Kasumi-1 (cell line): ENCODE data around the gene DDT.
"Not testable (repeated sequence)": the region's sequence is repeated elsewhere in the genome, so short reads cannot be mapped to it uniquely, and the experiment has no call there.

Source experiments
- DNase-seq, 2 experiments: peaks; one replicate each; lab custom pipeline; 2025; lab: John Stamatoyannopoulos, UW

Gene DDT

DNA sequence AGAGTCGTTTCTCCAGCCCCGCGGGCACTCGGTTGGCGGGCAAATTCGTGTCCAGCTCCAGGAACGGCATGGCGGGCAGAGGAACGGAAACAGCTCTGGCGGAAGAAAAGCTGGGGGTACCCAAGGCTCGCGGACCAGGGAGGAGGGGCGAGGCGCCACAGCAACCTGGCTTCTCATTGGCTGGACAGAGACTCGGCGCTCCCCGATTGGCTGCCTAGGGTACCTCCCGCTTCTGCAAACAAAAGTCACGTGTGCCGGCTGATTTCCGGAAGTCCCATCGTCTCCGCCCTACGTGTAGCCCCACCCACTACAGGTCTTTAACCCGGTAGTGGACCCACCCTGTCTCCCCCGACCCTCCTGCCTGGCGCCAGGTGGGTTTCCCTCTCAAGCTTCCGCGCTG, at the start of gene DDT:
Gene DDT (minus strand): TSS at position 97 of the 400 bp plus-strand sequence. CDS start 27 bp downstream, at position 70.
- DNase-seq = not testable (repeated sequence)

DNA sequence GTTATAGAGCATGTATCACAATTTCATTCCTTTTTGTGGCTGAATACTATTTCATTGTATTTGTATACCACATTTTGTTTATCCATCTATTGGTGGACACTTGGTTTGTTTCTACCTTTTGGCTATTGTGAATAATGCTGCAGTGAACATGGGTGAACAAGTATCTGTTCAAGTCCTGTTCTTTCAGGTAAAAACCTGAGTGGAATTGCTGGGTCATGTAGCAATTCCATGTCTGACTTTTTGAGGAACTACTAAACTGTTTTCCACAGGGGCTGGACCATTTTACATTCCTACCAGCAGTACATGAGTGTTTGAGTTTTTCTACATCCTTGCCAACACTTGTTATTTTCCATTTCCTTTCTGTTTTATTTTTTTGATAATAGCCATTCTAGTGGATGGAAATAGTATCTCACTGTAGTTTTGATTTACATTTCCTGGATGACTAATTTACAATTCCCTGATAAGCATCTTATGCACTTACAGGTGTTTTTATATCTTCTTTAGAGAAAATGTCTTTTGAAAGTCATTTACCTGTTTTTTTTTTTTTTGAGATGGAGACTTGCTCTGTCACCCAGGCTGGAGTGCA, 49.1 kb upstream of the DDT start:
- no peak for DNase-seq

DNA sequence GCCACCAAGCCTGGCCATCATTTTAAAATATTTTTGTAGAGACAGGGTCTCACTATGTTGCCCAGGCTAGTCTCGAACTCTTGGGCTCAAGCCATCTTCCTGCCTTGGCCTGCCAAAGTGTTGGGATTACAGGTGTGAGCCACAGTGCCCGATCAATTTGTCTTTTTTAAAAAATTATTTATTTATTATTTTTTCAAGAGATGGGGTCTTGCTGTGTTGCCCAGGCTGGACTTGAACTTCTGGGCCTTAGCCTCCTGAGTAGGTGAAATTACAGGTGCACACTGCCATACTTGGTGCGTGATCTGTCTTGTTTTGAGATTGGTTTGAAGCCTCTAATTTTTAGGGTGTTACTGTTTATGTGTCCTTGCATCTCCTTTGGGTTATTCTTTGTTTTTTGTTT, 47.1 kb upstream of the DDT start:
- no peak for DNase-seq

DNA sequence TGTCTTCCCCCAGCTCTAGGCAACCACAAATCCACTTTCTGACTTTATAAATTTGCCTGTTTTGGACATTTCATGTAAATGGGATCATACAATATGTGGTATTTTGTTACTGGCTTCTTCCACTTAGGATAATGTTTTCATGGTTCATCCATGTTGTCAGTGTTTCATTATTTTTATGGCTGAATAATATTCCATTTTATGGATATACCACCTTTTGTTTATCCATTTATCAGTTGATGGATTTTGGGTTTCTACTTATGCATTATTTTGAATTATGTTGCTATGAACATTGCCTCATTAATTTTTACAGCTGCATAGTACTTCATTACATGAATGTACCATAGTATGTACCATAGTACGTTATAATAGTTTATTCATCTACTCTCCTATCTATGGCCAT, 41.9 kb upstream of the DDT start:
- DNase-seq = no peak

DNA sequence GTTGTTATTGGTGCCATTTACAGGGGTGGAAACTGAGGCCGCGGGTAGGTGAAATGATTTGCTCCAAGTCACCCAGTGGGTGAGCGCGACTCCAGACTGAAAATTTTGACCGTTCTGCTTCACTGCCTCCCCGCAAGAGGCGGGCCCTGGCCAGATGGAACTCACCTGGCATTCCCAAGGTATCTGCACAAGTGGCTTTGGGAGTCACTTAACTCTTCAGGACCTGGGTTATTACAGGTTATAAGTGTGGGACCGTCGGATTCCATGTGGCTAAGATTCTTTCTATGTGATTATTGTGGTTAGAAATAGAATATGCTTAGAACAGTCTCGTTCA, 37.5 kb upstream of the DDT start:
- peak in 1 of 2 experiments; percentile 15 for DNase-seq

DNA sequence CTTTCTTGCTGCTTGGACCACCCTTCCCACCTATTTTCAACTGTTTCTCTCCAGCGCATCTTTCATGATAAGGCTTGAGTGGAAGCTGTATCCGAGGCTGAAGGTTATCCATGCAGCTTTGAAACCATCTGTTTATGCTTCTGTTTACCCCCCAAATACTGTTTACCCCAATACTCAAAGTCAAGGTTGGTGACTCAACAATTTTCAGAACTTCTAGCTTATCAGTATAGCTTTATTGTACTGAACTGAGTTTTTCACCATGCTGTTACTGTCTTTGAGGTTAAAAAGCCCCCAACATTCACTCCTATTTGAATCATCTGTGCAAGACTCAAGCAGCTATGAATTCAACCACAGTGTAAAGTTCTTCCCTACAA, 35.8 kb upstream of the DDT start:
- DNase-seq = no peak

DNA sequence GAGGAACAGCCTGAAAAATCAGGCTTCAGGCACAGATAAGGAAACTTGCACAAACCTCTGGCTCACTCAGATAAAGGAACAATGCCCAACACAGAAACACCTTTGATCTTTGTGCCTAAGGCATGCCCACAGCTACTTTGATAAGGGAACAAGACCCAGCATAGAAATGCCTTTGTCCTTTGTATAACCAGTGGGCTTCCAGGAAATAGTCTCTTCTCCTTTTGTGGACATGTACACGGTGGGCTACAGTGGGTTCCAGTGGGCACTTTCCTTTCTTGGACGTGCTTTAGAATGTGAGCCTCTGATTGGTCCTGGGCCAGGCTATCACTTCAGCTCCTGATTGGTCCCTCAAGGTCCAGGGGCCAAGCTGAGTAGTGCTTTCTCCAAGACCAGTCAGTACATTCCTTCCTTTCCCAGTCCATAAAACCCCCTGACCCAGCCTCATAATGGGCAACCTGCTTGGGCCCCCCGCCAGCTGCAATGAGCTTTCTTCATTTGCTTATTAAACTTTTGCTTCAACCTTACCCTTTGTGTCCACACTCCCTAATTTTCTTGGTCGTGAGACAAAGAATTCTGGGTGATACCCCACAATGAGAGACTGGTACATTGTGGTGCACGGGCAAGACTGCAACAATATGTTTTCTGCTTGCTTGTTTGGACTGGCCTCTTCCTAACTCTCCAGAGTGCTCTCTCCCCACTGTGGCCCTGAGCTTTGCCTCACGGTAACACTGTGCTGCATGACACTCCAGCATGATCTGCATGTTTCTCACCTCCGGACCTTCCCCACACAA, 35.2 kb upstream of the DDT start:
- DNase-seq = no peak

DNA sequence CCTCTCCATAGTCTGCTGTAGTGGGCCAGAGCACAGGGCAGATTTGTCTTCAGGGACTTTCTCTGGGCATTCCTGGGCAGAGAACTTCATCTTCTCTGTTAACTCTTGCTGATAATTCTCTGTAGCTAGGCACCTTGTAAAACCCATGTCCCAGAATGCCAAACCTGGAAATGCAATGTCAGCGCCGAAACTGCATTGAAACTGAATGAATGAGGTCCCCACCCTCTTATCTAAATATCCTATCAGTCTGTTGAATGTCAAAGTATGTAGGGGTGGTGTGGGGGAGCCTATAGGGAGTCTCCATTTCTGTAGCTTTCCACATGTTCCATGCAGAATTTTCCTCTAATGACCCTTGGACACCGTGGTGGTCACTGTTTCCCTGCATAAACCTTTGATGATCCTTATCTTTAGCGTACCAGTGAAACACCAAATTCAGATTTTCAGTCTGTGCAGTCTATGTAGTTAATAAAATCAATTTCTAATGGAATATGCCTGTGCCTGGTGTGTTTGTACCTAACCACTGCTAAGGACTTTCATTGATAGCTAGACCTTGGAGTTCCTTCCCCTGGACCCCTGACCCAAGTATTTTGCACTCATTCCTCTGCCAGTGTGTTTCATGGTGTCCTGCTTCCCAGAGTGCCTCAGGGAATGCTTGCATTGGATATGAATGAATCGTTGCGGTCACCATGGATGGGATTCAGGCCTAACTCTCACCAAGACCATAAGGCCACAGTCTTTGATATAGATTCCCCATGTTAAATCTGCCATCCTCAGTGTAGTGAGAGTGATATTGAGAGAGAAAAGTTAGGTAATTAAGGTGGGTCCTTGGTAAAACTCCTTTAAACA, 34.4 kb upstream of the DDT start:
- DNase-seq = no peak

DNA sequence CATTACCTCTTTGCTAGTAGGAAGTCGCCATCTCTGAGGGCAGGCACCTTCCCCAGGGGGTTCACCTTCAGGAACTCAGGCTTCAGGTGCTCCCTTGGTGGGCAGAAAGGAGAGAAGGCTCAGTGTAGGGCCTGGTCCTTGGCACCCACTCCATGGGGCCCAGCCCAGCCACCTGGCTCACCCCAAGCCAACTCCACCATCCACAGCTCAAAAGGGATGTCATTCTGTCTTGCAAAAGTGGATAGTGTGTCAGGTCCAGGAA, 33.7 kb upstream of the DDT start:
- no peak for DNase-seq

DNA sequence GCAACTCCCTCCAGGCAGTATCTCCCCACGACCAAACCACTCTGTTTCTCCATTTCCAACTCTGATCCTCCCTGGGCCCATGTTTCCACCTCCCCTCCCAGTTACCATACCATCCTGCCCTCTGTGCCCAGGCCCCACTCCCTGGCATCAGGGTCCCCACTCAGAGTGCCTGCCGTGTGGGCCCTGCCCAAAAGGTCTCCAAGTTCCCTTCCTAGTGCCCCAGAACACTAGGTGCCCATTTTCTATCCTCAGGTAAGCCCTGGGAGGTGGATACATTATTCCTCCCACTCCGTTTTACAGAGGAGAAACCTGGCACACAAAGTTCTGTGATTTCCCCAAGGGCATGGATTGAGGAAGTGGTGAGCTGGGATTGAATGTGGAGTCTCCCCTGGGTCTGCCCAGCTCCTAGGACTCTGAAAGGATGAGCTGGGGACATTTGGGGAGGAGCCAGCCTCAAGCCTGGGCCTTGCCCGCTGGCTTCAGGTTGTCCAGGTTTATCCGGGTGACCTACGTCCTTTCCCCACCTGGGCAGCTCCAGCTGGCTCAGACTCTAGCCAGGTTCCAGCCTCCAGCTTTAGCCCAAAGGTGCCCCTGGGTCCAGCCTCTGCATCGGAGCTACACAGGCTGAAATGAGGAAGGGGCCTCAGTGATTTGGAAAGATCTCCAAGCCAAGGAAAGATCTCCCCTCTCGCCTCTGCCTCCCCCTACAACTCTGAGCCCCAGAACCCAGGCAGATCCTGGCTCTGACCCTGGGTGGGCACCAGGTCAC, 33.2 kb upstream of the DDT start:
- DNase-seq = no peak

DNA sequence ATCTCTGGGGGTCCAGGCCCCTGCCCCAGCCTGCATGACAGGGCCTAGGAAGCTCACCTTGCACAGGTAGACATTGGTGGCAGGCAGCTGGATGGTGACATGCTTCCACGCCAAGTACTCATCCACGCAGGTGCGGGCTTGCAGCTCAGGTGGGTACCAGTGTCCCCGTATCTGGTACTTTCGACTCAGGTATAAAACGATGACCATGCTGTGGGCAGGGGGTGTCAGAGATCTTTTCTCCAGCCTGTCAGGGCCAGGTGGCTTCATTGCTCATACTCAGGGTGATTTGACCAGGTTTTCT, 32.6 kb upstream of the DDT start:
- DNase-seq = no peak

DNA sequence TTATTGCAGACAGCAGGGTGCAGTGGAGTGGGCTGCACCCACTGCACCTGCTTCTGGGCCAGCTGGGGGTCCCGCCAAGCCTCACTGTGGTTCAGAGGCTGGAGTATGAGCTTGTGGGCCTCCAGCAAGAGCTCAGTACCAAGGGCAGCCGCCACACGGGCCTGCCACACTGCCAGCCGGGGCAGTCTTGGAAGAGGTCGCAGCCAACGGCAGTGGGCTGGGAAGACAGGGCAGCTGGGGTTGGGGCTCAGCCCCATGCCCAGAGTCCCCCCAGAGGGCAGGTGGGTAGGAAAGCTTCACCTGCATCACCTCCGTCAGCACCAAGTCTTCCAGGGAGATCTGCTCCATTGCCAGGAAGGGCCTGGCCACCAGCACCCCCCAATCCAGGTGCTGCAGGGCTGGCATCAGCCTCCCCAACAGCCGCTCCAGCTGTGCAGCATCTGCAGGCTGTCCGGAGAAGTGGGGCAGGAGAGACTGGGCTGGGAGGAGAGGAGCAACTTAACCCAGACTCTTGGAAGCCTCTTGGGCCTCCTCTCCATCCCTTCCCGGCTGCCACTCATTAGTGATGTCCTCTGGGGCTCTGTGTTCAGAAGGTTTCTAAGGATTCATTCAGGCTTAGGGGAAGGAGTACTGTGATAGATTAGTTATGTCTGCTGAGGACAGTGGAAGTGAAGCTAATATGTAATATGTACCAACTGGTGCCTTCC, 32.1 kb upstream of the DDT start:
- DNase-seq = no peak

DNA sequence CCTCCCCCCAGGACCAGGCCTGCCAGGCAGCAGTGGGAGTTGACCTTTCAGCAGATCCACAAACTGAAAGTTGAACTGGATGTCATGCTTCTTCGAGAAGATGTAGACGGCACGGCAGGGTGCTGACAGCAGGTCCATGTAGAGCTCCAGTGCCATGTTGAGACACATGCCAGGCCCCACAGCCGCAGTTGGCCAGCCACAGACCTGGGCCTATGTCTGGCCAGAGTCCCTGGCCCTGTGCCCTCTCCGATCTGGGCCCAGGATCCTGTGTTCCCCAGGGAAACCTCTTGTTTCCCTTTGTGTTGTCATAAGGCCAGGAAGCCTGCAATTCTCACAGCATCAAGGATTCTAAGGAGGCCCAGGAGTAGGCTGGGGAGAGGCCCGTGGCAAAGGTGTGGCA, 31.0 kb upstream of the DDT start, which contains the start of gene GSTT4:
Gene GSTT4 (minus strand): TSS at position 253 of the 400 bp plus-strand sequence. CDS start 97 bp downstream, at position 156.
- DNase-seq = no peak

DNA sequence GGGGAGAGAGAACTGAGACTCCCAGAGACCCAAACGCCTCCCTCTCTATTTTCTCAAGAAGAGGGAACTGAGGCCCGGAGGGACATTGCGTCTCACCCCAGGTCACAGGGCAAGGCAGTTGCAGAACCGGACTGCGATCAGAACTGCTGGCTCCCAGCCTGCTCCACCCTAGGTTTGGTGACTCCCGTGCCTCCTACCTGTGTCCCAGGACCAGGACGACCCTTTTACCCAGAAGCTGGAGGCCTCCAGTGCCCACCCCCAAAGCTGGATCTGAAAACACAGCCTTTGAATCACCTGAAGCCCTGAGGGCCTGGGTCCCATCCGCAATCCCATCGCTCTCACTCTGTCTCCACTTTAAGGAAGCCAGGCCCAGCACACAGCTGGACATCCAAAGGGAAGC, 29.6 kb upstream of the DDT start:
- no peak for DNase-seq

DNA sequence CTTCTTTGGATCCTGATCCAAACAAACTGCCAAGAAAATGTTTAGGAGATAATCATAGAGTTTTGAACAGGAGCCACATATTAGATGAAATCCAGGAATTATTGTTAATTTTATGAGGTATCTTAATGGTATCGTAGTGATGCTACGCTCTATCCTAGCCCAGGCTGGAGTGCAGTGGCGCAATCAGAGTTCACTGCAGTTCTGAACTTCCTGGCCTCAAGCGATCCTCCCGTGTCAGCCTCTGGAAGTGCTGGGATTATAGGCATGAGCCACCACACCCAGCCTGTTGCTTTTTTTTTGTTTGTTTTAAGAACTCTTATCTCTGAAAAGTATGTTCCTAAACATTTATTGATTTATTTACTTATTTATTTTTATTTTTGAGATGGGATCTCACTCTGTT, 28.6 kb upstream of the DDT start:
- no peak for DNase-seq

DNA sequence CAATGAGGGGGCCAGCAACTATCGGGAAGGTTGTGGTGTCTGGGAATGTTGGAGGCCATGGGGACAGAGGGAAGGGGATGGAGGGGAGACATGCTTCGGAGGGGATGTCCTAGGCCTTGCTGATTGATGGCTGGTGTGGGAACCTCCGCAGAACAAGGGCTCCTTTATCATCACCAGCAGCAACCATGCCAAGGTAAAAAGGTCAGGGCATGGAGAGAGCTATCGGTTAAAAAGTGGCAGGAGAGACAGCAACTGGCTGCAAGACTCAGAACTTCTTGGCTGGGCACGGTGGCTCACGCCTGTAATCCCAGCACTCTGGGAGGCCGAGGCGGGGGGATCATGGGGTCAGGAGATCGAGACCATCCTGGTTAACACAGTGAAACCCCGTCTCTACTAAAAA, 28.0 kb upstream of the DDT start:
- DNase-seq = no peak

DNA sequence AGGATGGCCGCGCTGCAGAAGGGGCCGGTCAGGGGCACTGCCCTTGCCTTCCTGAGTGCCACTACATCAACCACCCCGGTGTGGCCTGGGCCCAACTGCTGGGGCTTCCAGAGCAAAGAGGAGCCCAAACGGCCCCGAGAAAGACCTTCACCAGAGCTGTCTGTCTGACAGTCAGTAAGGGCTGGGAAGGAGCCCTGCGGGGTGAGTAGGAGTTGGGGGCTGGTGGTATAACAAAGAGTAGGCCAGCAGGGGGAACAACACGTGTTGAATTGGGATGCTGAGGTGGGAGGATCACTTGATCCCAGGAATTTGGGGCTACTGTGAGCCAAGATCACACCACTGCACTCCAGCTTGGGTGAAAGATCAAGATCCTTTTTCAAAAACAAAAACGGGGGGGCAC, 27.1 kb upstream of the DDT start:
- no peak for DNase-seq

DNA sequence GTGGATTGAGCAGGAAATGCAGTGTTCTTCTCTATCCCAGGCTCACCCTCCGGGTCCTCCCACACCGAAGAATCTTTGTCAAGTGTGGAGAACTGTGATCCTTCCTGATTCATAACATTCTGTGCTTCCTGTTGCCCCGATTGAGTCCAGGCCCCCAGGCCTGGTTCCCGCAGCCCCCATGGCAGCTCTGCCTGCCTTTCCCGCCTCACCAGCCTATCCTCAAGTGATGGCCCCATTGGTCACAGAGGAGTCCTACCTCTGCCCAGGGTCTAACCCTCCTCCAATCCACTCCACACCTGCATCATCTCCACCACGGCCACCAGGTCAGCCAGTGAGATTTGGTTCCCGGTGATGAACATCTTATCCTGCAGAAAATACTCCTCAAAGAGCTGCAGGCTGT, 25.5 kb upstream of the DDT start:
- not testable (repeated sequence) for DNase-seq

DNA sequence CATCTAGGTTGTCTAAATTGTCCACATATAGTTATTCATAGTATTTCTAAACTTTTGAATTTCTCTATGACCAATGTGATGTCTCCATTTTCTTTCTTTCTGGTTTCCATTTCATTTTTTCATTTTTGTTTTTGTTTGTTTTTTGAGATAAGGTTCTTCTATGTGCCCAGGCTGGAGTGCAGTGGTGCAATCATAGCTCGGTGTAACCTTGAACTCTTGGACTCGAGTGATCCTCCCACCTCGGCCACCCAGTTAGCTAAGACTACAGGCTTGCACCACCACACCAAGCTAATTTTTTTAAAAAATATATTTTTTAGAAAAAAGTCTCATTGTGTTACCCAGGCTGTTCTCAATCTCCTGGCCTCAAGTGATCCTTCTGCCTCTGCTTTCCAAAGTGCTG, 22.9 kb upstream of the DDT start:
- DNase-seq = no peak

DNA sequence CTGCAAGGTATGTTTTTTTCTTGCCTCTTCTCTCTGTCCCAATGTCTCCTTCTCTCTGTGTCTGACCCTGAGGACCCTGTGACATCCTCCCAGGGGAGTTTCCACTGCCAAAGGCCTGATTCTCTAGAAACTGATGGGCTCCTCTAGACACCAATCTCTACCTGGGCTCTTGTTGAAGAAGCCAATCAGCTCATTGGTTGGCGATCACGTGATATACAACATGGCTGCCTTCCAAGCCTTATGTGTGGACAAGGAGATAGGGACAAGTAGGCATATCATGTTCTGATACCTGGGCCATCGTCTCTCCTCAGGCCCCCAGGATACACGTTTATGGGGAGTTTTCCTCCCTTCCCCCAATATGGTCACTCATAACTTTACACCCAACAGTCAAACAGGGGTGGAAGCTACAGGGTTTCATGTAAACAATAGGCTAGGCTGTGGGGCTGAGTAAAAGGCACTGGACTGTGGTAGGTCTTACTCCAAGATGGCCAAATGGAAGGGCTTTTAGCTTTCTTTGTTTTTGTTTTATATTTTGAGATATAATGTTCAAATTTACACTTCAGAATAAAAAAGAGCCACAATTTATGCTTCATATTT, 19.4 kb upstream of the DDT start:
- not testable (repeated sequence) for DNase-seq

DNA sequence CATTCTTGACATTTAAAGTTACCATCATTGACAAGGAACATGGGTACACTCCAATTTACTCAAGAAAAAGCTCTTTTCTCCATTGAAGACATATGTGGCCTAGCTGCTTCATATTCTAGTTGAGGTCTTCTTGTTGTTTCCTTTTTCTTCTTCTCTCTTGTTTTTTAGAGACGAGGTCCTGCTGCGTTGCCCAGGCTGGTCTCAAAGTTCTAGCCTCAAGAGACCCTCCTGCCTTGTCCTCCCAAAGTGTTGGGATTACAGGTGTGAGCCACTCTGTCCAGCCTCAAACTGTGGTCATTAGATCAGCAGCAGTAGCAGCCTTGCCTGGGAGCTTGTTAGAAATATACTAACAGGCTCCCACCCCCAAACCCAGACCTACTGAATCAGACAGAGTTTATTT, 18.8 kb upstream of the DDT start:
- DNase-seq = not testable (repeated sequence)
